Mucosa of descending colon (tissue), 3 donors: ENCODE data around the gene NTM. TPM values are rescaled to one million over a fixed set of nuclear protein-coding genes. Genes with fewer than 3 reads are reported as not detected.

Experiments
- ATAC-seq: fragments of 200-7000 bp; cut with Tn5 transposase; one replicate; pipeline ENCODE4 v1.9.1; 2020; ENCODE audit warnings: mild to moderate bottlenecking, moderate library complexity
- DNase-seq, 3 donors: peaks; one replicate each; pipeline ENCODE4 v3.0.0-alpha.2; 2020
- H3K36me3 ChIP-seq: fragments of 200-600 bp; one replicate; pipeline ENCODE4 v1.8.0; 2021; ENCODE audit warnings: low read depth, mild to moderate bottlenecking
- H3K4me1 ChIP-seq: fragments of 200-600 bp; one replicate; pipeline ENCODE4 v1.8.0; 2021; ENCODE audit warnings: low read depth, mild to moderate bottlenecking
- H3K4me3 ChIP-seq: fragments of 200-600 bp; one replicate; pipeline ENCODE4 v1.8.0; 2021; ENCODE audit warnings: mild to moderate bottlenecking
- H3K9me3 ChIP-seq: fragments of 200-600 bp; one replicate; pipeline ENCODE4 v1.8.0; 2021; ENCODE audit warnings: mild to moderate bottlenecking
- intact Hi-C, 2 donors: fragments of 100-400 bp; cut with DNase I in 1 of 2; cut with micrococcal nuclease in 1 of 2; formaldehyde crosslinking; loops; one replicate each; pipeline versions ENCODE4 v1.11.0 to v1.11.1; 2022; cut with DNase I, micrococcal nuclease
- total RNA-seq, 3 donors: library from RNA; stranded (reverse); fragmentation: NEBNext Ultra II Directional in 2 of 3; extraction: Animal tissue kit (Norgen Biotek cat#: 25700) in 2 of 3; gene quantifications; one replicate each; pipeline versions ENCODE4 v1.2.1 to v1.2.4, GENCODE V29; 2021 to 2023
- TF ChIP-seq, protein P1 (sequence below): fragments of 200-600 bp; IDR thresholded peaks from one replicate; pipeline ENCODE4 v1.8.0; 2022; ENCODE audit warnings: antibody characterized with exemption, mild to moderate bottlenecking
- donor health status: DM: no; HTN: no; CAD: no; lungs with moderate emphysema.
- donor health status: DM: no; HTN: no; CAD: no.
- donor health status: DM: no; HTN: yes; CAD: no.

NTM gene
- total RNA-seq, 3 donors from 2014 or later = 0.64 to 7.7 (median 1.2) TPM

DNA sequence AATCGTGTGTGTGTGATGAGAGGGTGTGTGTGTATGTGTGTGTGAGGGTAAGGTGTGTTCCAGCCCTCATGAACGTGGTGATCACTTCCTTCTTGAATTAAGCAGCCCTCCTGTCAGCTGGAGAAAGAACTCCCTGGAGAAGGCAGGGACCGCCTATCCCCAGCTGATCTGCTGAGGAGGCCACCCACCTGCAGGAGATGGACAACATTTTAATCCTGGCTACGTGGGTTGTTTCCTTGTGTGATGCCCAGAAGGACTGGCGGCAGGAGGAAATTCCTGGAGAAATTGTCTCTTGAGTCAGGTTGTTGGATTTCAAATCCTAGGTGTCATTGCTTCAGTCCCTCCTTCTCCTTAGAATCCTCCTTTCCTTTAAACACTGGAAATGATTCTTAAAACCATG lies 878.8 kb downstream of the NTM start:
- no peak for ATAC-seq
- Histone ChIP-seq H3K4me1 (no peaks in the 10 kb centered on the region), H3K4me3 (no peak overlapping the region), H3K9me3 (peaks cover 6% of the 10 kb centered on the region), H3K36me3 (no peaks in the 10 kb centered on the region)
- TF ChIP-seq, protein P1, sequence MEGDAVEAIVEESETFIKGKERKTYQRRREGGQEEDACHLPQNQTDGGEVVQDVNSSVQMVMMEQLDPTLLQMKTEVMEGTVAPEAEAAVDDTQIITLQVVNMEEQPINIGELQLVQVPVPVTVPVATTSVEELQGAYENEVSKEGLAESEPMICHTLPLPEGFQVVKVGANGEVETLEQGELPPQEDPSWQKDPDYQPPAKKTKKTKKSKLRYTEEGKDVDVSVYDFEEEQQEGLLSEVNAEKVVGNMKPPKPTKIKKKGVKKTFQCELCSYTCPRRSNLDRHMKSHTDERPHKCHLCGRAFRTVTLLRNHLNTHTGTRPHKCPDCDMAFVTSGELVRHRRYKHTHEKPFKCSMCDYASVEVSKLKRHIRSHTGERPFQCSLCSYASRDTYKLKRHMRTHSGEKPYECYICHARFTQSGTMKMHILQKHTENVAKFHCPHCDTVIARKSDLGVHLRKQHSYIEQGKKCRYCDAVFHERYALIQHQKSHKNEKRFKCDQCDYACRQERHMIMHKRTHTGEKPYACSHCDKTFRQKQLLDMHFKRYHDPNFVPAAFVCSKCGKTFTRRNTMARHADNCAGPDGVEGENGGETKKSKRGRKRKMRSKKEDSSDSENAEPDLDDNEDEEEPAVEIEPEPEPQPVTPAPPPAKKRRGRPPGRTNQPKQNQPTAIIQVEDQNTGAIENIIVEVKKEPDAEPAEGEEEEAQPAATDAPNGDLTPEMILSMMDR = no peak
- DNase-seq = no peak
- intact Hi-C loops = no loop called here

DNA sequence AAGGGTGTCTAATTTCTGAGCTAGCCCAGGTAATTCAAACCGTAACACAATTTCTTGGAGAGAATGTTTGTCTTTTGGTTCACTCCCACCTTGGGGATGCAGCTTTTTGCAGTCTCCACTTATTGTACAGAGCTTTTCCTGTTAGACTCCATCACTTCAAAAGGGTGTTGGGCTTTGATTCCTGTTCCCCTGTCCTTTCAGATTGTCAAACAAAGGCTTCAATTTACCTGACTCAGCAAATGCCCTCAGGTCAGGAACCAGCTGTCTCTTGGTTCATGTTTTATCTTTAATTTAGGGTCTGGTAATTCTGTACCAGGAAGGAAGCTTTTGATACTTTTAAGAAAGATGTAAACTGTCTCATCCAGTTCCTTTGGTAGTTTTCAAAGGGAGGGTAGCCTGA lies 880.6 kb downstream of the NTM start:
- TF ChIP-seq, protein P1 = no peak
- Histone ChIP-seq H3K4me3 (no peak overlapping the region), H3K36me3 (no peaks in the 10 kb centered on the region), H3K9me3 (peaks cover 9% of the 10 kb centered on the region), H3K4me1 (no peaks in the 10 kb centered on the region)
- DNase-seq (no peak), ATAC-seq (no peak)
- intact Hi-C loops = no loop called here

DNA sequence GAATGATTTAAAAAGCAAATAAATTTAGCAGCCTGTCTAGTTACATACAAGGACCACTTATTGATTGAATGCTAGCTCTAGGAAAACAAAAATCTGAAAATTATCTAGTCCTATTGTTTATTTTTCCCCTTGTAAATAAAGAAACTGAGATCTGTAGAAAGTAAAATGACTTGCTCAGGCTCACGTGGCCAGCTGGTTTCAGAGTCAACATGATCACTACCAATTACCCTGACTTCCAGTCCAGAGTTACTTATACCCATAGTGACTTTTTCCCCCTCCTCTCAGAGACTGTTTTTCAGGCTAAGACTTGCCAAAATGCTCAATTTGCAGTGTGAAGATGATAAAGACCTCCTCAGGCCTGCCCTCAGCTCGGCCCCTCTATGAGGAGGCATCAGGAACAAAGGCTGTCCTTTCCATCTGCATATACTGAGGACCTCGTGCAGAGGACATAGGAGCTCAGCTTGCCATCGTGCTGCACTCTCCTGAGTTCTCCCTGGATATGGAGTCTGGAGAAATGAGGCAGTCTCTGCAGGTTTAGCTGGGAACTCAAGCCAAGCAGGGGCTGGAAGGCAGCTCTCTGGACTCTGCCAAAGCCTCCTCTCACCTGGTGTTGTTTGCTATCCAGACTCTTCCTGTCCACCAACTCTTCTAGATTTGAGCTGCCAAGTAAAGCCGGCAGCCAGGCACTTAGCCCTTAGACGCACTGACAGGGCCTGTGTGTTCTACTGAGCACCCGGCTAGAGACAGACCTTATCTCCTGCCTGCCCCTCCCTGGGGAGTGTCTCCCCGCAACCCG lies 883.3 kb downstream of the NTM start:
- TF ChIP-seq, protein P1 = no peak
- no peak for ATAC-seq

DNA sequence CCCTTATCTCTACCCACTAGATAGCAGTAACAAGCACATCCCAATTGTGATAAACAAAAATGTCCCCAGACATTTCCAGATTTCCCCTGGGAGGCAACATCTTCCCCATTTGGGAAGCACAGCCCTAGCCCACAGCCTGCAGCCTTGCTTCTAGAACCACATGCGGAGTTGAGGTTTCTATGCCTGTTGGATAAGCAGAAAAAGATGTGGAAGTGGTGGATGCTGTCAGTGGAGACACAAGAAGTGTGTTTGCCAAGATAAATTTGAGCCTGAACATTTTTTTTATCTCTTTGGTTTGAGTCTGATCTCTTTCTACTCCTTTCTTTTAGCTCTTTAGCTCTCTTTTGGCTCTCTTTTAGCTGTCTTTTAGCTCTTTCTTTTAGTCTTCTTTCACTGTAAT lies 884.5 kb downstream of the NTM start:
- Histone ChIP-seq H3K4me1 (no peaks in the 10 kb centered on the region), H3K9me3 (peaks cover 11% of the 10 kb centered on the region), H3K36me3 (no peaks in the 10 kb centered on the region), H3K4me3 (no peak overlapping the region)
- intact Hi-C loops = no loop called here
- ATAC-seq = no peak
- TF ChIP-seq, protein P1 = no peak
- no peak for DNase-seq

More for the DNA sequence above, 883.3 kb downstream of the NTM start:
- Histone ChIP-seq H3K36me3 (no peaks in the 10 kb centered on the region), H3K9me3 (peaks cover 11% of the 10 kb centered on the region), H3K4me3 (no peak overlapping the region), H3K4me1 (no peaks in the 10 kb centered on the region)
- DNase-seq = no peak
- intact Hi-C loops = no loop called here

DNA sequence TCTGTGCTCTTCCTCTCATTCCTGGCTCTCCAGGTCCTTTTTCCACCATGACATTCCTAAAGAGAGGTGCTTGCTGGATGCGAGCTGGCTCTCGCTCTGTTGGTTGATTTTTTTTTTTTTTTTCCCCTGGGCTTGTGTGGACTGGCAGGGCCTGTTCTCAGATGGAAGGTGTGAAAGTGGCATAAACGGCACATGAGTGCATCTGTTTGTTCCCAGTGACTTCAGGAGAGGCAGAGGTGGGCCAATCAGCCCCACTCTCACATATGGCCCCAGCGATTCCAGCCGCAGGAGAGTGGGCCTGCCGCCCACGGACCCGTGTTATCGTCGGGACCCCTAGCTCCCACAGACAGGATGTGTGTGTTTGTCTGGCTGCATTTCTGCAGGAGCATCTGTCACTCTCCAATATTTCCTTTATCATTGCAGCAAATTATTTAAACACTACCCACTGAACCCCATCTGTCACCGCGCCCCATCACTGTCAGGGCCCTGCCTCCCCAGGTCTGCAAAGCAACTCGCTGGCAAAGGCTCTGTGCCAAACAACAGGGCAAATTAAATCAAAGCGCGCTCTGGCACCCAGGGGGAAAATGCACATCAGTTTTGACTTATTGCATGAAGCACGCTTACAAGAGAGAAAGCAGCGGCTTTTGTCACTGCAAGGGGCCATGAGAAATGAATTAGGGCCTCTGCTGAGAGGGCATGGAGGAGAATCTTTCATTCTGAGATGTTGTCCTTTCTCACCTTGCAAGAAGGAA lies 886.3 kb downstream of the NTM start:
- intact Hi-C loops = no loop called here
- Histone ChIP-seq H3K4me3 (no peak overlapping the region), H3K4me1 (no peaks in the 10 kb centered on the region), H3K9me3 (peaks cover 4% of the 10 kb centered on the region), H3K36me3 (no peaks in the 10 kb centered on the region)
- TF ChIP-seq, protein P1 = no peak
- ATAC-seq (no peak), DNase-seq (no peak)
